Heart right ventricle (tissue), 16 donors: ENCODE measurements around the gene SHISA6. TPM values are rescaled to one million over a fixed set of nuclear protein-coding genes. Genes with fewer than 3 reads are reported as not detected.

Experiments used
- ATAC-seq, 8 donors: fragments of 200-7000 bp; cut with Tn5 transposase; one replicate each; pipeline ENCODE4 v1.9.1; 2020; ENCODE audit warnings: mild to moderate bottlenecking in 8 of 8, moderate library complexity in 8 of 8, moderate number of reproducible peaks in 1 of 8
- DNase-seq, 2 donors: peaks; one replicate each; pipeline ENCODE4 v3.0.0-alpha.2; 2020
- H3K27ac ChIP-seq, 10 donors: fragments of 200-600 bp; sonication (generic) in 2 of 10; one replicate each; pipeline versions ENCODE4 v1.5.0 to v1.8.0; 2020 to 2022; ENCODE audit warnings: mild to moderate bottlenecking in 3 of 10
- H3K27me3 ChIP-seq, 7 donors: fragments of 200-600 bp; one replicate each; pipeline ENCODE4 v1.8.0; 2021 to 2022; ENCODE audit warnings: mild to moderate bottlenecking in 2 of 7
- H3K36me3 ChIP-seq, 9 donors: fragments of 200-600 bp; sonication (generic) in 1 of 9; one replicate each; pipeline versions ENCODE4 v1.5.0 to v1.8.0; 2020 to 2022; ENCODE audit warnings: mild to moderate bottlenecking in 2 of 9
- H3K4me1 ChIP-seq, 9 donors: fragments of 200-600 bp; sonication (generic) in 1 of 9; one replicate each; pipeline versions ENCODE4 v1.5.0 to v1.8.0; 2020 to 2022; ENCODE audit warnings: mild to moderate bottlenecking in 4 of 9
- H3K4me3 ChIP-seq, 10 donors: fragments of 200-600 bp; sonication (generic) in 2 of 10; one replicate each; pipeline versions ENCODE4 v1.5.0 to v1.8.0; 2020 to 2022; ENCODE audit warnings: mild to moderate bottlenecking in 7 of 10, moderate library complexity in 2 of 10
- H3K9me3 ChIP-seq, 11 donors: fragments of 200-600 bp in 10 of 11; sonication (generic) in 2 of 11; one replicate each; pipeline versions ENCODE4 v1.5.0 to v1.8.0; 2013 to 2022; ENCODE audit warnings: mild to moderate bottlenecking in 2 of 11, control low read depth in 1 of 11, moderate library complexity in 1 of 11
- CTCF ChIP-seq, 9 donors: fragments of 200-600 bp; sonication (generic) in 2 of 9; IDR thresholded peaks; one replicate each; pipeline versions ENCODE4 v1.5.0 to v1.8.0; 2021 to 2022; ENCODE audit warnings: antibody characterized with exemption in 9 of 9, mild to moderate bottlenecking in 5 of 9, moderate library complexity in 1 of 9
- WGBS, 2 donors: extraction: QIAGEN DNeasy Blood & Tissue Kit; methylation state at CpG; one replicate each; pipeline ENCODE4 v1.1.7; 2013; ENCODE audit warnings: inconsistent platforms in 1 of 2; 5-methylcytosine and 5-hydroxymethylcytosine counted together
- intact Hi-C, 10 donors: fragments of 100-400 bp; cut with DNase I; formaldehyde crosslinking; loops; one replicate each; pipeline versions ENCODE4 v1.11.1 to v1.14.2; 2022
- polyA plus RNA-seq, 2 donors: library from polyadenylated mRNA; stranded (reverse); fragments of 200-250 nt; gene quantifications; one replicate each; pipeline ENCODE4 v1.2.3, GENCODE V29; 2013
- total RNA-seq, 10 donors: library from RNA; stranded (reverse); fragmentation: NEBNext Ultra II Directional in 3 of 10; extraction: Animal tissue kit (Norgen Biotek cat#: 25700) in 3 of 10; gene quantifications; one replicate each; pipeline versions ENCODE4 v1.2.1 to v1.2.4, GENCODE V29; 2021 to 2023
- donor health status: Arrhythmogenic right ventricular cardiomyopathy.
- donor health status: ischemic (EF 13 %, LVEDD 7.1; RV severe dilation, severe dysfunction).
- donor health status: healthy with polysubstance abuse.
- donor health status: DM: no; HTN: yes; CAD: no.
- donor health status: DM: no; HTN: no; CAD: no.
- donor health status: ischemic (EF 25% LVEDD 6.9; RV normal size, moderate dysfunction).
- donor health status: ischemic (EF 25% LVEDD 5.7; RV mildly dilated, moderate dysfunction).
- donor health status: healthy.
- donor health status: DM: yes; HTN: yes; CAD: no.
- donor health status: Ischemic cardiomyopathy.
- donor health status: ischemic (EF 35%, LVEDD 5.7; RV mildly dilated, moderate dysfunction).
- donor health status: nonischemic (EF 11% LVEDD 7.7; RV severe dilation, severe dysfunction).
- donor health status: DM: yes; HTN: yes; CAD: no.
- donor health status: PGD.
- donor health status: ischemic (EF 29% LVEDD 5.4; RV normal size, mild dysfunction).
- donor health status: nonischemic (EF 23%, LVEDD 6.1; RV moderate dilation, normal function).

SHISA6 gene
- total and polyA plus RNA-seq, 12 donors: 0.06 to 0.66 (median 0.23) TPM

- intact Hi-C loops: no loop called here
- no peak for TF ChIP-seq CTCF (IDR thresholded peaks at IDR 0.05)
- ATAC-seq: no peak
- Histone ChIP-seq H3K9me3 (peaks cover 0 to 34% (median 6%) of the 10 kb centered on the region in 11 donors), H3K36me3 (no peaks in the 10 kb centered on the region), H3K4me3 (no peak overlapping the region), H3K4me1 (no peaks in the 10 kb centered on the region), H3K27ac (no peak overlapping the region), H3K27me3 (peaks cover 0 to 15% (median 0%) of the 10 kb centered on the region in 7 donors)
- DNase-seq: no peak
- 51 to 61% methylated on average over 2 of the region's 2 CpGs for WGBS, 2 donors
Observed at GRCh38 chr17:11209906-11210305, 31.1 kb upstream of the SHISA6 start.

- intact Hi-C loops: no loop called here
- Histone ChIP-seq H3K27ac (no peak overlapping the region), H3K9me3 (peaks cover 0 to 34% (median 6%) of the 10 kb centered on the region in 11 donors), H3K36me3 (no peaks in the 10 kb centered on the region), H3K4me1 (no peaks in the 10 kb centered on the region), H3K27me3 (peaks cover 0 to 4% (median 0%) of the 10 kb centered on the region in 7 donors), H3K4me3 (no peak overlapping the region)
- TF ChIP-seq CTCF (IDR thresholded peaks at IDR 0.05): no peak
- DNase-seq: no peak
- ATAC-seq: no peak
- 74 to 76% methylated on average over 2 of the region's 2 CpGs for whole genome bisulfite sequencing, 2 donors
Observed at GRCh38 chr17:11212792-11213191, 28.2 kb upstream of the SHISA6 start.

GRCh38 chr17:11216976-11217375 is 24.0 kb upstream of the SHISA6 start:
- Histone ChIP-seq H3K9me3 (peaks cover 0 to 9% (median 0%) of the 10 kb centered on the region in 11 donors), H3K27ac (no peak overlapping the region), H3K4me3 (no peak overlapping the region), H3K36me3 (no peaks in the 10 kb centered on the region), H3K27me3 (peaks cover 0 to 15% (median 0%) of the 10 kb centered on the region in 7 donors), H3K4me1 (no peaks in the 10 kb centered on the region)
- intact Hi-C loops: no loop called here
- DNase-seq (no peak), ATAC-seq (no peak)
- no peak for TF ChIP-seq CTCF (IDR thresholded peaks at IDR 0.05)
- 79 to 81% methylated on average over 3 of the region's 3 CpGs for WGBS, 2 donors

GRCh38 chr17:11221196-11221595 is 19.8 kb upstream of the SHISA6 start:
- Histone ChIP-seq H3K4me1 (no peaks in the 10 kb centered on the region), H3K4me3 (no peak overlapping the region), H3K27ac (no peak overlapping the region), H3K36me3 (no peaks in the 10 kb centered on the region), H3K27me3 (peaks cover 0 to 23% (median 0%) of the 10 kb centered on the region in 7 donors), H3K9me3 (no peaks in the 10 kb centered on the region)
- ATAC-seq (no peak), DNase-seq (no peak)
- TF ChIP-seq CTCF (IDR thresholded peaks at IDR 0.05): no peak
- WGBS, 2 donors: 86 to 91% methylated on average over 4 of the region's 4 CpGs
- intact Hi-C loops: no loop called here
